Measurements from ENCODE around the gene RPL6. TPM values are rescaled to one million over a fixed set of nuclear protein-coding genes. Genes with fewer than 3 reads are reported as not detected.

Gene RPL6
- total and polyA plus RNA-seq, 4 experiments from 2014 or later = 361 to 1,665 (median 1,175) TPM

Other genes starting within 250 kb of the RPL6 start
- 10 to 100 TPM; 51.8 to 61.3 TPM for gene HECTD4, start 27.2 kb downstream of the RPL6 start, total RNA-seq
- gene HECTD4, start 27.2 kb downstream of the RPL6 start, polyA plus RNA-seq = 1 to 10 TPM in 1 of 2 donors, under 1 TPM in 1; 0.75 to 6.7 TPM
- gene PTPN11, start 9.3 kb upstream of the RPL6 start, total RNA-seq = 10 to 100 TPM; 45.3 to 47.7 TPM
- 10 to 100 TPM; 57.1 to 72.2 TPM for gene PTPN11, start 9.3 kb upstream of the RPL6 start, polyA plus RNA-seq